Tibial nerve (tissue), 4 donors: ENCODE data around the gene CFAP99. TPM values are rescaled to one million over a fixed set of nuclear protein-coding genes. Genes with fewer than 3 reads are reported as not detected.

Experiments
- DNase-seq, 2 donors: peaks; one replicate each; pipeline ENCODE4 v3.0.0-alpha.2; 2019; ENCODE audit warnings: low spot score in 2 of 2
- H3K27ac ChIP-seq, 4 donors: fragments of 200-600 bp; sonication (generic) in 3 of 4; one replicate each; pipeline ENCODE4 v1.5.1; 2017 to 2019; ENCODE audit warnings: mild to moderate bottlenecking in 1 of 4
- H3K27me3 ChIP-seq, 2 donors: fragments of 200-600 bp; sonication (generic) in 1 of 2; one replicate each; pipeline versions ENCODE4 v1.5.1 to v1.6.0; 2017 to 2019
- H3K36me3 ChIP-seq, 3 donors: fragments of 200-600 bp; sonication (generic); one replicate each; pipeline ENCODE4 v1.5.1; 2018 to 2019
- H3K4me1 ChIP-seq, 4 donors: fragments of 200-600 bp; sonication (generic) in 3 of 4; one replicate each; pipeline ENCODE4 v1.5.1; 2017 to 2019
- H3K4me3 ChIP-seq, 4 donors: fragments of 200-600 bp; sonication (generic) in 3 of 4; one replicate each; pipeline ENCODE4 v1.5.1; 2017 to 2019; ENCODE audit warnings: mild to moderate bottlenecking in 1 of 4, moderate library complexity in 1 of 4
- H3K9me3 ChIP-seq, 4 donors: fragments of 200-600 bp; sonication (generic) in 3 of 4; one replicate each; pipeline ENCODE4 v1.5.1; 2017 to 2019
- CTCF ChIP-seq, 5 experiments: fragments of 200-600 bp in 3 of 5; fragments of 450-650 bp in 2 of 5; sonication (generic) in 3 of 5; IDR thresholded peaks; one replicate each; pipeline ENCODE4 v1.5.1; 2016 to 2019; ENCODE audit warnings: antibody characterized with exemption in 5 of 5, mild to moderate bottlenecking in 3 of 5, moderate library complexity in 2 of 5
- EP300 ChIP-seq, 2 donors: sonication (generic); formaldehyde crosslinking; IDR thresholded peaks; one replicate each; pipeline ENCODE4 v1.6.1; 2017; ENCODE audit warnings: antibody characterized with exemption in 2 of 2, mild to moderate bottlenecking in 1 of 2
- POLR2A ChIP-seq, 2 donors: fragments of 450-650 bp; IDR thresholded peaks; one replicate each; pipeline ENCODE4 v1.6.1; 2017; ENCODE audit warnings: antibody characterized with exemption in 2 of 2, mild to moderate bottlenecking in 2 of 2, moderate library complexity in 2 of 2
- WGBS, 2 donors: methylation state at CpG; one replicate each; pipeline ENCODE4 v1.1.5; 2018; 5-methylcytosine and 5-hydroxymethylcytosine counted together
- total RNA-seq, 4 donors: library from RNA; depleted of rRNA; stranded (reverse); fragments of >200 nt; gene quantifications; one replicate each; pipeline ENCODE4 v1.1.0, GENCODE V29; 2016

Gene CFAP99
- total RNA-seq, 4 donors from 2014 or later = not detected

GRCh38 chr4:2397596-2398379 lies 21.0 kb upstream of the CFAP99 start:
- WGBS, 2 donors = 73 to 81% methylated on average over 20 of the region's 20 CpGs
- no peak for TF ChIP-seq EP300 (IDR thresholded peaks at IDR 0.05)
- TF ChIP-seq POLR2A (IDR thresholded peaks at IDR 0.05) = no peak
- no peak for TF ChIP-seq CTCF (IDR thresholded peaks at IDR 0.05)
- no peak overlapping the region for H3K27ac ChIP-seq
- H3K36me3 ChIP-seq = no peaks in the 10 kb centered on the region
- DNase-seq = no peak
- H3K4me3 ChIP-seq = no peak overlapping the region
- peaks cover 0 to 6% of the 10 kb centered on the region in 2 donors for H3K27me3 ChIP-seq
- H3K4me1 ChIP-seq = peaks cover 0 to 24% (median 12%) of the 10 kb centered on the region in 4 donors
- H3K9me3 ChIP-seq = no peaks in the 10 kb centered on the region

GRCh38 chr4:2399216-2399615 lies 19.5 kb upstream of the CFAP99 start:
- Histone ChIP-seq H3K4me1 (peaks cover 0 to 25% (median 14%) of the 10 kb centered on the region in 4 donors), H3K27ac (no peak overlapping the region), H3K27me3 (peaks cover 0 to 6% of the 10 kb centered on the region in 2 donors), H3K9me3 (no peaks in the 10 kb centered on the region), H3K36me3 (no peaks in the 10 kb centered on the region), H3K4me3 (no peak overlapping the region)
- no peak for DNase-seq
- WGBS, 2 donors = 55 to 59% methylated on average over 10 of the region's 10 CpGs
- TF ChIP-seq POLR2A (IDR thresholded peaks at IDR 0.05) = no peak
- no peak for TF ChIP-seq EP300 (IDR thresholded peaks at IDR 0.05)
- no peak for TF ChIP-seq CTCF (IDR thresholded peaks at IDR 0.05)

- WGBS, 2 donors = 70 to 82% methylated on average over 26 to 28 of the region's 28 CpGs
- no peak overlapping the region for H3K27ac ChIP-seq
- peaks cover 0 to 6% of the 10 kb centered on the region in 2 donors for H3K27me3 ChIP-seq
- H3K4me1 ChIP-seq = peaks cover 0 to 25% (median 14%) of the 10 kb centered on the region in 4 donors
- H3K4me3 ChIP-seq = no peak overlapping the region
- TF ChIP-seq POLR2A (IDR thresholded peaks at IDR 0.05) (no peak), CTCF (IDR thresholded peaks at IDR 0.05) (no peak), EP300 (IDR thresholded peaks at IDR 0.05) (no peak)
- DNase-seq = no peak
- no peaks in the 10 kb centered on the region for H3K36me3 ChIP-seq
- no peaks in the 10 kb centered on the region for H3K9me3 ChIP-seq
Observed at GRCh38 chr4:2399631-2400190, 19.0 kb upstream of the CFAP99 start.

GRCh38 chr4:2400841-2401609 lies 17.7 kb upstream of the CFAP99 start:
- no peaks in the 10 kb centered on the region for H3K9me3 ChIP-seq
- no peak for DNase-seq
- peaks cover 0 to 25% (median 14%) of the 10 kb centered on the region in 4 donors for H3K4me1 ChIP-seq
- TF ChIP-seq CTCF (IDR thresholded peaks at IDR 0.05) (no peak), EP300 (IDR thresholded peaks at IDR 0.05) (no peak), POLR2A (IDR thresholded peaks at IDR 0.05) (no peak)
- no peaks in the 10 kb centered on the region for H3K36me3 ChIP-seq
- peaks cover 0 to 6% of the 10 kb centered on the region in 2 donors for H3K27me3 ChIP-seq
- H3K27ac ChIP-seq = no peak overlapping the region
- WGBS, 2 donors = 82 to 94% methylated on average over 10 to 15 of the region's 15 CpGs
- H3K4me3 ChIP-seq = no peak overlapping the region
